HG02763 (cell line): ENCODE measurements around the gene VPS45.

ENCODE experiments used
- ATAC-seq: cut with Tn5 transposase; IDR thresholded peaks from one replicate; pipeline ENCODE4 v1.9.1; 2021; ENCODE audit warnings: mild to moderate bottlenecking, moderate library complexity; ENCODE audit not compliant: unreplicated experiment

Gene VPS45

GRCh38 chr1:150155413-150156071, 88.0 kb downstream of the VPS45 start:
- ATAC-seq = no peak

GRCh38 chr1:150156868-150157603, 89.5 kb downstream of the VPS45 start:
- no peak for ATAC-seq

- no peak for ATAC-seq
Observed at GRCh38 chr1:150159550-150159949, 92.0 kb downstream of the VPS45 start.

GRCh38 chr1:150160964-150161621, 93.5 kb downstream of the VPS45 start:
- no peak for ATAC-seq

- no peak for ATAC-seq
Observed at GRCh38 chr1:150161747-150162581, 94.4 kb downstream of the VPS45 start.

- ATAC-seq = no peak
Observed at GRCh38 chr1:150162582-150162861, 94.9 kb downstream of the VPS45 start.

- no peak for ATAC-seq
Observed at GRCh38 chr1:150162862-150163706, 95.5 kb downstream of the VPS45 start.

- ATAC-seq = no peak
Observed at GRCh38 chr1:150164224-150164623, 96.6 kb downstream of the VPS45 start.

- ATAC-seq = no peak
Observed at GRCh38 chr1:150164779-150165178, 97.2 kb downstream of the VPS45 start.

GRCh38 chr1:150165622-150166612, 98.3 kb downstream of the VPS45 start:
- ATAC-seq = no peak

- no peak for ATAC-seq
Observed at GRCh38 chr1:150168960-150169601, 101.5 kb downstream of the VPS45 start.

- ATAC-seq = no peak
Observed at GRCh38 chr1:150171801-150172200, 104.2 kb downstream of the VPS45 start.

GRCh38 chr1:150173141-150173585, 105.6 kb downstream of the VPS45 start:
- ATAC-seq = no peak

- no peak for ATAC-seq
Observed at GRCh38 chr1:150176593-150176992, 109.0 kb downstream of the VPS45 start.

- no peak for ATAC-seq
Observed at GRCh38 chr1:150178548-150178947, 111.0 kb downstream of the VPS45 start.

- no peak for ATAC-seq
Observed at GRCh38 chr1:150179867-150180266, 112.3 kb downstream of the VPS45 start.

GRCh38 chr1:150180474-150180873, 112.9 kb downstream of the VPS45 start:
- ATAC-seq = no peak

- no peak for ATAC-seq
Observed at GRCh38 chr1:150182247-150182646, 114.7 kb downstream of the VPS45 start.

- ATAC-seq = no peak
Observed at GRCh38 chr1:150183061-150183460, 115.5 kb downstream of the VPS45 start.
